Measurements from ENCODE around the gene CTDSPL. TPM values are rescaled to one million over a fixed set of nuclear protein-coding genes. Genes with fewer than 3 reads are reported as not detected.
A peak's percentile ranks its signal among the peaks of the same experiment; 100 is the strongest.
"Not testable (repeated sequence)": the region's sequence is repeated elsewhere in the genome, so short reads cannot be mapped to it uniquely, and the experiment has no call there.

The CTDSPL gene
- polyA plus RNA-seq, 1 donor from 2014 or later: not detected

DNA sequence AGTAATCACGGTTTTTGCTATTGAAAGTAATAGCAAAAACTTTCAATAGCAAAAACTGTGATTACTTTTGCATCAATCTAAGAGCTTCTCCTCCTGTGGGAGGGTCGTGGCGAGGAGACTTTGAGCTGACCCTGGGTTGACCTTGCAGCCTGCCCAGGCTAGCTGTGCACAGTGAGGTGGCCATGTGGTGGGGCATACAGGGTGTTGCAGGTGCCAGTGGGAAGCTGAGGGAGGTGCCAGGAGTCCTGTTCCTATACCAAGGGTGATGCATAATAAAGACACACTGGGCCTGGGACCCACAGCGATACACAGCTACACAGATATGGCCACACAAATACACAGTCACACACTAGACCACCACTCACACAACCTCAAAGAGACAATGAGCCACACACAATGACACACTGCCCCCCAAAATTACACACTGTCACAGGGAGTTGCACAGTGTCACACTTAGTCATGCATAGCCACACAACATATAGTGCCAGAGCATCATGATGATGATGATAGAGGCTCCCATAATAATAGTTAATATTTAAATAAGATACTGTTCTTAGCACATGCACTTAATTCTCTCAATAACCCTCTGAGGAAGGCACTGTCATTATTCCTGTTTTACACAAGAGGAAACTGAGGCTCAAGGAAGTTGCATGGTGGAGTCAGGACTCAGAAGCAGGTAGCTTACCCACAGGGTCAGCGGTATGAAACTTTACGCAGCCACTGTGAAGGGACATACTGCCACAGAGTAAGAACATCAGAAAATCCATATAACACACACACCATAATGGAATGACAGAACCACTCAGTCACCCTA, 161.4 kb downstream of the CTDSPL start:
- Mint-ChIP-seq H3K4me1 (peaks cover 8 to 19% (median 9%) of the 10 kb centered on the region in 3 donors), H3K36me3 (no peaks in the 10 kb centered on the region), H3K9me3 (no peaks in the 10 kb centered on the region), H3K27me3 (no peaks in the 10 kb centered on the region), H3K4me3 (peak overlapping the region; percentile 80 to 100 (median 95)), H3K27ac (peak overlapping the region; percentile 66 to 96 (median 91))

DNA sequence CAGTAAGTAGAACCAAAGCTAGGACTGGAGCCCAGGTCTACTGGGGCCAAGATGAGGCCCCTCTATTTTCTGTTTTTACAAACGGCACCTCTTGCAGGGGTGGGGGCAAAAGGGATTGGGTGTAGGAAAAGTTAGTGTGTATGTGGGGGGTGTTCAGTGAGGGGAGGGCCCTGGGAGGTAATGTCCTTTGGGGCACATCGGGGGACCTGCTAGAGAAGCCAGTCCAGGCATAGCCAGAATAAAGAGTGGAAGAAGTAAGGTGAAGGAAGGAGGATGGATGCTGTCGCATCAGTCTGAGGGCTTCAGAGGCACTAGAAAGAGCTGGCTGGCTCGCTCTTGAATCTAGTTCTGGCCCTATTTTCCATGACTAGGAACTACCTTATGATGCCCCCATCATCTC, 165.2 kb downstream of the CTDSPL start:
- peaks cover 2% of the 10 kb centered on the region for H3K36me3 Mint-ChIP-seq
- H3K4me3 Mint-ChIP-seq: peak overlapping the region in 2 of 4 donors; percentile 18 to 41
- H3K9me3 Mint-ChIP-seq: no peaks in the 10 kb centered on the region
- H3K4me1 Mint-ChIP-seq: peaks cover 9 to 22% (median 9%) of the 10 kb centered on the region in 3 donors
- H3K27me3 Mint-ChIP-seq: peaks cover 12% of the 10 kb centered on the region
- no peak overlapping the region for H3K27ac Mint-ChIP-seq

DNA sequence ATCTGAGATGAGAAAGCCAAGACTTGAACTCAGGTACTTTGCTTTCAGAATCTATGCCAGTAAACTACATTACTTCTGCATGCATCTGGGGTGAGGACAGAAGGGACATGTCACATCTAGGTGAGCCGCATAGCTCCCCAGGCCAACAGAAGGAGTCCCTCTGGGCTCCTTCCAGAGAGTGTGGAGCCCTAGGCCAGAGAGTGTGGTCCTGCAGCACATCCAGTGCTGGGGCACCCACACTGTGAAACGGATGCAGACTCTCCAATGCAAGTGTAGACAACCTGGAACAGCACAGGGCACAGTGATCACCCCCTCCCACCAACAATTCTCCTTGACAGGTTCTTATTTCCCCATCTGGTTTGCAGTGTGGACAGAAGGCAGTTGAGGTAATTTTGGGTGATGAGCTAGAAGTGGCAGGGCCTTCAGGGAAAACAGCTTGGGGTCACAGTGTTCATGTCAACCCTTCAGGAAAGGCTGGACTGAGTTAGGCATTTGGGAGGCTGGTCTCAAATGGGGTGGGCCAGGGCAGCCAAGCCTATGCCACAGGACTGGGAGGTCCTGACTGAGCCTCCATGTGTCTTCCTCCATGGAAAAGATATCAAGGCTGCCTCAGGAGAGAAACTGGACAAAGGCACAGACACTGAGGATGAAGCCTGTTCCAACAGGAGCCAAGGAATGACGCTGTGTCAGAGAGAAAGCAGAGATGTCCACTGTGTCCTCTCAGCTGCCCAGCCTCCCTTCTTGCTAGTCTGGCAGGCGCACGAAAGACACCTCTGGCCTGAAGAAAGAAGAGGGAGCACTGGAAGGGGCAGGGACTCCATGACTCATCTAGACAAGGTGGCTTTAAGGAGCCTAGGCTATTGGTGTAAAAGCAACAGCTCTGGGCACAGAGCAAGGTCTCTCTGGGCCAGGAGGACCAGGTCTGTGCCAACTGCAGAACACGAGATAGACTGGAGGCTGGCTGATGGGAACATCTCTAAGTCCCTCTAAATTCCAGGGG, 166.1 kb downstream of the CTDSPL start:
- H3K27me3 Mint-ChIP-seq: peaks cover 13% of the 10 kb centered on the region
- peak overlapping the region; percentile 41 to 87 (median 71) for H3K4me3 Mint-ChIP-seq
- H3K4me1 Mint-ChIP-seq: peaks cover 9 to 22% (median 9%) of the 10 kb centered on the region in 3 donors
- H3K36me3 Mint-ChIP-seq: peaks cover 2% of the 10 kb centered on the region
- no peak overlapping the region for H3K27ac Mint-ChIP-seq
- no peaks in the 10 kb centered on the region for H3K9me3 Mint-ChIP-seq

DNA sequence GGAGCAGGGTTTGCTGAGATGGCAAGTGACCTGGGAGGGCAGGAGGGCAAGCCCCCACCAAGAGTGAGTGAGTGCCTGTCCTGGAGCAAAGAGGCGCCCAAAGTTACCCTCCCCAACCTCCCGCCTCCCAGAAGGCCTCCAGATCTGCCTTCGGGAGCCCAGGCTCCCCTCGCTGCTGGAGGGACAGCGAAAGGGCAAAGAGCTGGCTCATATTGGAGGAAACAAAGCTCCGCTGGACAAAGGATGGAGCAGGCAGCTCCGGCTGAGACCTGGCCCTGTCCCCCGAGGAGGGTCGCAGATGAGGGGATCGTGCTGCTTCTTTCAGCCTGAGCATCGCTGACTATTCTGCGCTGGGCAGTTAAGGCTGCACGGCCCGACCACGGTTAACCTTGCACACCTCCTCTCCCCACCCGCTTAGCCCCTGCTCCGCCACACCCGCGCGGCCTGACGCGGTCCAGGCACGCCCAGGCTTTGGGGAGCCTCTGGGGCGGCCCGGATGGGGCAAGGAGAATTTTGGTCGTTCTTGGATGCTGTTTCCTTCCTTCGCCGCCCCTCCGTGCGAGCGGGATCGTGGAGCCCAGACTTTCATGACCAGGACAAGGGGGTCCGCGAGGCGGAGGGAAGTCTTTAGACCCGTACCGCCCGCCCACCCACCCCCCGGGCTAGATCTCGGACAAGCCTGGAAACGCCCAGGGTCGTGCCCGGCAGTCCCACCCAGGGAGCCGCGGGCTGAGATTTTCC, 167.1 kb downstream of the CTDSPL start:
- H3K27me3 Mint-ChIP-seq: peaks cover 13% of the 10 kb centered on the region
- H3K36me3 Mint-ChIP-seq: peaks cover 2% of the 10 kb centered on the region
- peaks cover 6 to 15% (median 9%) of the 10 kb centered on the region in 3 donors for H3K4me1 Mint-ChIP-seq
- peak overlapping the region; percentile 41 to 87 (median 73) for H3K4me3 Mint-ChIP-seq
- H3K9me3 Mint-ChIP-seq: no peaks in the 10 kb centered on the region
- H3K27ac Mint-ChIP-seq: peak overlapping the region in 1 of 3 donors; percentile 80

DNA sequence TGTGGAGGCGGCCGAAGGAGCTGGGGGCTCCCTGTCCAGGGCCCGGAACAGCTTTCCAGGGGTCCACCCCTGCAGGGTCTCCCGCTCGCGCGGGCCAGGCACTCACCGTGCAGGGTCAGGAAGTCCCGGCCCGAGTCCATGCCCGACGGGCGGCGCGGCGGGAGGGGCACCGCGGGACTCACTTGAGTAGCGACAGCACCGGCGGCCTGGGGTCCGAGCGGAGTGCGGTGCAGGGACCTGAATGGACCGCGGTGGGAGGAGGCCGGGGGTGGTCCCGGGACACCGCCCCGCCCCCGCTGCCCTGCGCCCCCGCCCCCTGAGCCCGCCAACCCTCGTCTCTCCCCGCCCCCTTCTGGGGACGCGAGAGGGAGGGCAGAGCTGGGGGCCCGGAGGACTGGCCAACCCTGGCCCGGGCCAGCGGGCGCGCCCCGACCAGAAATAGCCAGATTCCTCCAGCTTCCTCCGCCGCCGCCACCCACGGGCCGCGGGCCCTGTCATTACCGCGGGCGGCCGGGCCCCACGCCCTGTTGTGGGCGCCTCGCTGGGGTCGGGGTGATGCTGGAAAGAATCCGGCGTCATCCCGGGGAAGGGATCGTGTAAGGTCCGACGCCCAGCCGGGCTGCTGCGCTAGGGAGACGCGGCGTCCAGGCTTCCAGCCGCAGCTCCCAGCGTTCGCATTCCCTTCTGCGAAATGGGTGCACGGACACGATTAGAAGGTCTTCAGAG, 167.9 kb downstream of the CTDSPL start, which contains the start of gene PLCD1:
PLCD1 (minus strand) TSS at position 243 of the 726 bp plus-strand sequence; CDS start at position 140, 103 bp downstream.
- H3K4me1 Mint-ChIP-seq: peaks cover 5 to 12% (median 9%) of the 10 kb centered on the region in 3 donors
- H3K27me3 Mint-ChIP-seq: peaks cover 13% of the 10 kb centered on the region
- H3K4me3 Mint-ChIP-seq: peak within 1 kb of the TSS; percentile 54 to 87 (median 73)
- peaks cover 2% of the 10 kb centered on the region for H3K36me3 Mint-ChIP-seq
- no peaks in the 10 kb centered on the region for H3K9me3 Mint-ChIP-seq
- H3K27ac Mint-ChIP-seq: peak within 1 kb of the TSS in 1 of 3 donors; percentile 80

DNA sequence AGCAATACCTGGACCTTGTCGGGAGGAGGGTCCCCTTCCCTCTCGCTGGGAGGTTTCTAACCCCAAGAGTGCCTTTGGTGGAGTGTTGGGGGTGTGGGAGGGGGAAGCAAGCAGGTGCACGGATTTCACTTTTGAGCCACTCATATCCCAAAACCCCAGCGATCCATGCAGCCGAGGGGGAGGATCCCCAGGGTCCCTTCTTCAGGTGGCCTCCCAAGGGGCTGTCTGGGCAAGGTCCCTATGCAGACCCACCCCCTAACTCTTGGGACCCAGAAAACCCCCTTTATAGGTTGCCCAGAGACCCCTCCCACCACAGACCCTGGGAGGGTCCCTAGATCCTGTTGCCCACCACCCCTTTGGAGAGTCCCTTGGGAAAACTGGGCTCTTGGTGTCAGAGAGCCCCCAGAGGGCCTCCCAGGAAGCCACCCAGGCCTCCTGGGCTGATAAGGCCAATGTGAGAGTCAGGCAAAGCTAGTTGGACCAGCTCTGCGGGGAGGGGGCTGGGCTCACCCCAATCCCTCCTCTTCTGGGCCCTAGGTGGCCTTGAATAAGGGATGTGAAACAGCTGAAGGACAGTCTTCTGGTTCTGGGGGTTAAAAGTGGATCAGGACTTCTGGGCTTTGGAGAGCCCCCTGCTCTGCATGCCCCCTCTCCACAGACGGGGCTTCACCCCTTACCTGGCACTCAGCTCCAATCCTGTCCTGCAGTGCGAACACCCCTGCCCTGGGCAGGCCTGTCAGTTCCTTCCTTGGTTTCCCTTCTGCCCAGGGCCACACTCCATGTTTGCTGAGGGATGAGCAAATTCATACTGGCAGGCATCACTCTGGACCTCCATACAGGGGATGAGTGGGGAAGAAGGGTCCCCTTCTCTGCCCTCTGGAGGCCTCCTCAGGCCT, 168.7 kb downstream of the CTDSPL start:
- peaks cover 5 to 9% (median 8%) of the 10 kb centered on the region in 3 donors for H3K4me1 Mint-ChIP-seq
- H3K36me3 Mint-ChIP-seq: peaks cover 2% of the 10 kb centered on the region
- peaks cover 13% of the 10 kb centered on the region for H3K27me3 Mint-ChIP-seq
- H3K27ac Mint-ChIP-seq: no peak overlapping the region
- peak overlapping the region in 3 of 4 donors; percentile 38 to 58 (median 54) for H3K4me3 Mint-ChIP-seq
- H3K9me3 Mint-ChIP-seq: no peaks in the 10 kb centered on the region

DNA sequence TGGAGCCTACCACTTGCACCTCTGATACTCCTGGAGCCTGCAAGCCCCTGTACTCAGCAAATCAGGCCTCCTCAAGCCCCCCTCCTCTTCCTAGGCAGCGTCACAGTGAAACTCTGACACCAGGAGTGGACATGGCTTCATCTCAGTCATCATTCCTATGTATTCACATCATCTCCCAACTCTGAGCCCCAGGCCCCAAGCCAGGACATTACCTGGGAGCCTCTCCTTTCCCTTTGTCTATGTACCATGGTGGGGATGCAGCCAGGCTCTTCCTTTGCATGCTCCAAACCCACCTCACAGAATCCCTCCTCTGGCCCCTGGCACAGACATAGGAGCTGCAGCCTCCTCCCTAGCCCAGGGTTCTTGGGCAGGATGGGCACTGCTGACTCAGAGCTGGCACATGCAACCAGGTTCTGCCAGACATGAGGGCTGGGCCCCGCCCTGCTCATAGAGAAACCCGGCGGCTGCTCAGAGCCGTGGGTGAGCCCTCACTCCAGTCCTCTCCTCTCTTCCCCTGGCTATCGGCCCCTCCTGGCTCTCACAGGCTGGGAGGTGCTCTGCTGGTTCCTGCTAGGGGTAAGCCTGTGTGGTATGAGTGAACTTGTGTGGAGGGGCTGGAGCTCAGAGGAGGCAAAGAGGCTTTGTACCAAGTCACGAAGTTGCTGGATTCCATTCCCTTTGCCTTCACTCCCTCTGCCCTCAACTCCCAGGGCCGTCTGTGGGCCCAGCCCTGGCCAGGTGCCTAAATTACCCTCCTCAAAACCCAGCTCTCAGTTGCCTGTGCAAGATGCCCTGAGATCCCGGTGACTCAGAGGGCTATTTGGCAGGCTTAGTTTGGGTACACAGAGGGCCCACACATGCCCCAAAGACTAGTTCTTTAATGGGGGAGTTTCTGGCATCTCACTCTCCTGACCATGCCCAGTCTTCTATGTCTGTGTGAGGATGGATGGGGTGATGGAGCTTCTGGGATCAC, 169.6 kb downstream of the CTDSPL start:
- H3K27ac Mint-ChIP-seq: peak overlapping the region in 1 of 3 donors; percentile 32
- no peaks in the 10 kb centered on the region for H3K9me3 Mint-ChIP-seq
- H3K27me3 Mint-ChIP-seq: peaks cover 13% of the 10 kb centered on the region
- peaks cover 2% of the 10 kb centered on the region for H3K36me3 Mint-ChIP-seq
- peak overlapping the region in 2 of 4 donors; percentile 39 to 54 for H3K4me3 Mint-ChIP-seq
- H3K4me1 Mint-ChIP-seq: peaks cover 0 to 4% (median 2%) of the 10 kb centered on the region in 3 donors

DNA sequence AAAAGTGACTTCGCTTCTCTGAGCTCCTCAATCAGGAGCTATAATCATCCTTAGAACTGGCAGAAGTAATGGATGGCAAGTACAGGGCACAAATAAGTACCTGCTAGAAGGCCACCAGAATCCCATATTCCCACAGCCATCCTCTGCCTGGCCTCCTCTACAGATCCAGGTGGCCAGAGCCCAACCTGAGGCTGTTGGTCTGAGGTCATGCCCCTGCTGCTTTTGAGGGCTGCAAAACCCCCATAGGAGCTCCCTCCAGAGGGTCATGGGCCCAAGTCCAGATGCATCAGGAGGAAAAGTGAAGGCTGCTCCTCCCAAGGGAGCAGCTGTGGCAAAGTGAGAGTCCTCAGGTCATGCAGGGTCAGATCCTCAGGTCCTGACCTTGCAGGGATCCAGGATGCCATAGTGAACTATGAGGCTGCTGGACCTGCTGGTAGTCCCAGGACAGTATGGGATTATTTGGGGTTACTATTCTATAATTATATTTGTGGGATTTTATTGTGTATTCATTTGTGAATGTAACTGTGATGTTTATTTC, 170.7 kb downstream of the CTDSPL start:
- Mint-ChIP-seq H3K27ac (peak overlapping the region in 1 of 3 donors; percentile 41), H3K4me3 (peak overlapping the region in 1 of 4 donors; percentile 27), H3K9me3 (no peaks in the 10 kb centered on the region), H3K36me3 (peaks cover 2% of the 10 kb centered on the region), H3K27me3 (peaks cover 13% of the 10 kb centered on the region), H3K4me1 (peaks cover 0 to 4% (median 2%) of the 10 kb centered on the region in 3 donors)

DNA sequence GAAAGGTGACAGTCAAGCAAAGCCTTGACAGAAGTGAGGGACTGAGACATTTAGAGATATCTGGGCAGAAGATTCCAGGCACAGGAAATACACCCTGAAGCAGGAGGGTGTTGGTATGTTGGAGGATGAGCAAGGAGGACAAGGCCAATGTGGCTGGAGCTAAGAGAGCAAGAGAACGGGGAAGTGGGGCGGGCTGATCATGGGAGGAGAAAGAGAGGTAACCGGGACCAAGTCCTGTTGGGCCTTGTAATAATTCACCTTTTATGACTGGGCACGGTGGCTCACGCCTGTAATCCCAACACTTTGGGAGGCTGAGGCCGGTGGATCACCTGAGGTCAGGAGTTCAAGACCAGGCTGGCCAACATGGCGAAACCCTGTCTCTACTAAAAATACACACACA, 171.9 kb downstream of the CTDSPL start:
- H3K27me3 Mint-ChIP-seq: peaks cover 10% of the 10 kb centered on the region
- H3K27ac Mint-ChIP-seq, H3K9me3 Mint-ChIP-seq, H3K4me1 Mint-ChIP-seq, H3K36me3 Mint-ChIP-seq: not testable (repeated sequence)
- H3K4me3 Mint-ChIP-seq: peak overlapping the region in 1 of 4 donors; percentile 17

Data from IgD-negative memory B cell (primary cell).